HG02571 (cell line): ENCODE measurements around the gene EHBP1L1.

Experiments used
- ATAC-seq: cut with Tn5 transposase; IDR thresholded peaks from one replicate; pipeline ENCODE4 v1.9.1; 2021; ENCODE audit warnings: mild to moderate bottlenecking, moderate library complexity; ENCODE audit not compliant: unreplicated experiment

EHBP1L1 gene

GRCh38 chr11:65592858-65593517, 17.1 kb downstream of the EHBP1L1 start:
- ATAC-seq: no peak

GRCh38 chr11:65593518-65594414, 17.9 kb downstream of the EHBP1L1 start:
- no peak for ATAC-seq

- ATAC-seq: no peak
Measured at GRCh38 chr11:65595131-65595530, 19.3 kb downstream of the EHBP1L1 start.

GRCh38 chr11:65595543-65596281, 19.9 kb downstream of the EHBP1L1 start, which contains the start of gene KCNK7:
TSS of gene KCNK7 (minus strand) at chr11:65595800. CDS start at chr11:65595772, 28 bp downstream.
- no peak for ATAC-seq

- ATAC-seq: no peak
Measured at GRCh38 chr11:65596520-65596919, 20.7 kb downstream of the EHBP1L1 start.

- ATAC-seq: no peak
Measured at GRCh38 chr11:65598258-65598699, 22.4 kb downstream of the EHBP1L1 start.

- ATAC-seq: no peak
Measured at GRCh38 chr11:65599216-65599954, 23.5 kb downstream of the EHBP1L1 start.

- ATAC-seq: no peak
Measured at GRCh38 chr11:65599955-65600246, 24.0 kb downstream of the EHBP1L1 start.

- no peak for ATAC-seq
Measured at GRCh38 chr11:65604258-65604657, 28.4 kb downstream of the EHBP1L1 start.

- ATAC-seq: no peak
Measured at GRCh38 chr11:65606876-65607613, 31.2 kb downstream of the EHBP1L1 start.

- ATAC-seq: no peak
Measured at GRCh38 chr11:65607614-65608426, 32.0 kb downstream of the EHBP1L1 start.

GRCh38 chr11:65609229-65609628, 33.4 kb downstream of the EHBP1L1 start:
- ATAC-seq: no peak

GRCh38 chr11:65609665-65610064, 33.8 kb downstream of the EHBP1L1 start:
- no peak for ATAC-seq

GRCh38 chr11:65610404-65610803, 34.6 kb downstream of the EHBP1L1 start:
- ATAC-seq: no peak

GRCh38 chr11:65611028-65611757, 35.3 kb downstream of the EHBP1L1 start:
- no peak for ATAC-seq

GRCh38 chr11:65611758-65612603, 36.1 kb downstream of the EHBP1L1 start:
- ATAC-seq: no peak

- no peak for ATAC-seq
Measured at GRCh38 chr11:65612691-65613090, 36.8 kb downstream of the EHBP1L1 start.
